Omental fat pad (tissue), 4 donors: ENCODE data around the gene AOC1. TPM values are rescaled to one million over a fixed set of nuclear protein-coding genes. Genes with fewer than 3 reads are reported as not detected.

Experiments used
- ATAC-seq: fragments of 150-250 bp; one replicate; pipeline ENCODE4 v1.9.1; 2016; ENCODE audit warnings: mild to moderate bottlenecking, moderate library complexity; ENCODE audit not compliant: low FRiP score
- DNase-seq: peaks from one replicate; pipeline ENCODE4 v3.0.0-alpha.2; 2019; ENCODE audit warnings: low spot score
- total RNA-seq, 4 donors: library from RNA; depleted of rRNA; stranded (reverse); fragments of >200 nt; gene quantifications; one replicate each; pipeline ENCODE4 v1.1.0, GENCODE V29; 2016
- TF ChIP-seq, protein P1 (sequence below), 3 donors: fragments of 450-650 bp; IDR thresholded peaks; one replicate each; pipeline ENCODE4 v1.5.1; 2016 to 2017; ENCODE audit warnings: antibody characterized with exemption in 3 of 3, mild to moderate bottlenecking in 3 of 3, moderate library complexity in 2 of 3

The AOC1 gene
- total RNA-seq, 4 donors from 2014 or later: not detected

DNA sequence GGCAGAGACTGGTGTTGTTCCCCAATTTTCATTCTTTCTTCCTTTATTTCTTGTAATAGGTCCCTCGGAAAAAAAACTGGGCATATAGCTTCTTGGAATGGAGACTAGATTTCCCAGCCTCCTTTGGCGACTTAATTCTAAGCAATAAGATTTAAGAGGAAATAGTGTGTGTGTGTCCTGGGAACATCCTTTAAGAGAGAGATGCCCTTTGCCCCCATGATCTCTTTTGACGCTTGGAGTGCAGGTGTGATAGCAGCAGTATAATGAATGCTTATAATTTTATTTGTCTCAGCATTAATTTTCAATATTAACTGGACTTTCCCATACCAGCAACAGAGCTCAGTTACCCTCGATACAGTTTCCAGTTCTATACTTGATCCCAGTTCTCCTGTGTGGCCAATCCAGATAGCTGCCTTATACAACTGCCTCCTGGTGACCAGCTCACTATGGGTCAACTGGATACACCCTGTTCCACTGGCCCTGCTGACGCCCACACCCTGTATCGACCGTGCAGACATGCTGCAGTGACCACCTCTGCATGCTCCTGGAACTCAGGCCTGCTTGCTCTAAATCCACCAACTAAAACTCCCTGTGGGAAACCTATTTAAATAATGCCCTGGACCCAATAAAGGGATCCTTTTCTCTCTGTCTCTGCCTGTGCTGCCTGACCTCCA, 37.9 kb upstream of the AOC1 start:
- TF ChIP-seq, protein P1, sequence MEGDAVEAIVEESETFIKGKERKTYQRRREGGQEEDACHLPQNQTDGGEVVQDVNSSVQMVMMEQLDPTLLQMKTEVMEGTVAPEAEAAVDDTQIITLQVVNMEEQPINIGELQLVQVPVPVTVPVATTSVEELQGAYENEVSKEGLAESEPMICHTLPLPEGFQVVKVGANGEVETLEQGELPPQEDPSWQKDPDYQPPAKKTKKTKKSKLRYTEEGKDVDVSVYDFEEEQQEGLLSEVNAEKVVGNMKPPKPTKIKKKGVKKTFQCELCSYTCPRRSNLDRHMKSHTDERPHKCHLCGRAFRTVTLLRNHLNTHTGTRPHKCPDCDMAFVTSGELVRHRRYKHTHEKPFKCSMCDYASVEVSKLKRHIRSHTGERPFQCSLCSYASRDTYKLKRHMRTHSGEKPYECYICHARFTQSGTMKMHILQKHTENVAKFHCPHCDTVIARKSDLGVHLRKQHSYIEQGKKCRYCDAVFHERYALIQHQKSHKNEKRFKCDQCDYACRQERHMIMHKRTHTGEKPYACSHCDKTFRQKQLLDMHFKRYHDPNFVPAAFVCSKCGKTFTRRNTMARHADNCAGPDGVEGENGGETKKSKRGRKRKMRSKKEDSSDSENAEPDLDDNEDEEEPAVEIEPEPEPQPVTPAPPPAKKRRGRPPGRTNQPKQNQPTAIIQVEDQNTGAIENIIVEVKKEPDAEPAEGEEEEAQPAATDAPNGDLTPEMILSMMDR (IDR thresholded peaks at IDR 0.05): no peak
- DNase-seq: no peak
- ATAC-seq: no peak

DNA sequence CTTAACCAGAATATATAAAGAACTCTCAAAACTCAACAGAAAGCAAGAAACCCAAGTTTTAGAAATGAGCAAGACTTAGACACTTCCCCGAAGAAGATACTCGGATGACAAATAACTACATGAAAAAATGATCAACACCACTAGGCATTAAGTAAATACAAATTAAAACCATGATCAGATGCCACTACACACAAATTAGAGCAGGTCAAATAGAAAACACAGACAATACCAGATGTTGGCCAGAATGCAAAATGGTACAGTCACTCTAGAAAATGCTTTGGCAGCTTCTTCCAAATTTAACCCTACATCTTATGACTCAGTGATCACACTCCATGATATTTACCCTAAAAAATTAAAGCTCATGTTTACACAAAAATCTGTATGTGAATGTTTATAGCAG, 33.3 kb upstream of the AOC1 start:
- TF ChIP-seq, protein P1 (IDR thresholded peaks at IDR 0.05): no peak
- ATAC-seq: no peak

DNA sequence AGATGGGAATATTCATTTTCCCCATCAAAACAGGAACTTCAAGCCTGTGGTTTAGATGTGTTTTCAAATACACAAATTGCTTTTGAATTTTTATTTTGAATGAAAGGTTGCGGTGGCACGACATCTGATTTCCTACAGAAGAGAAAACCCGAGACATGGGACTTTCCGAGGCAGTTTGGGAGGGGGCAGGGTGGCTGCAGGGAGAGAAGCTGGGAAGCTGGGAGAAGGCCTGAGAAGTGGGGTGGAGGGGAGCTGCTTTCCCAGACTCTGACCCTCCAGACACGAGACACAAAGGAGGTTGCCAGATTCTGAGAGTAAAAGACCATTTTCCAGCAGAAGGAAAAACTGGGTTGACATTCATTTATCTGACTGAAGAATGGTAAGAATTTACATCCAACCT, 32.2 kb upstream of the AOC1 start:
- DNase-seq (no peak), ATAC-seq (no peak)
- TF ChIP-seq, protein P1 (IDR thresholded peaks at IDR 0.05): no peak

More for the DNA sequence above, 33.3 kb upstream of the AOC1 start:
- no peak for DNase-seq

DNA sequence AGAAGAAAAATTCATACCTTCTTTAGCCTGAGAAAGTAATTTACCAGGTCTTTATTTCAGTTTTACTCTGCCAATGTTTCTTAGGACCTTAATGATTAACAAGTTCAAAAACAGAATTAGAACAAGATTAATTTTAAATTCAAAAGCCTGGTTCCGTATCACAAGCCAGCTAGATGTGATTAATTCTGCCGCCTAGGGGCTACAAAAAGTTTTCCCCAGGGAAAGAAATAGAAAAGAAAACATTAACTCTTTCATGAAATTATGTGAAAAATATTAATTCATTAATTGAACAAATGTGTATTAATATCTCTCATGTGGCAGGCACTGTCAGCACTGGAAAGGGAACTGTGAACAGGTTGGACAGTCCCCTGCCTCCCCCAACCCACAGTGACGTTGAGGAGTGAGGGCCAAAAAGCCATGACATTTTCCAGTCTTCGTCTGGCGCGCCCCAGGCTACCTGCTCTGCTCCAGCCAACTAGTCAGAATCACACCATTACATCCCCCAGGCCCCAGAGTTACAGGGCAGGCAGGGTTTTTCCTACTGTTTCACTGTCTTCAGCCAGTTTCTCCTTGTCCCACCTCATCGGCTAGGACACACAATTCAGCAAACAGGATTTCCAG, 31.6 kb upstream of the AOC1 start:
- ATAC-seq (no peak), DNase-seq (no peak)
- TF ChIP-seq, protein P1 (IDR thresholded peaks at IDR 0.05): no peak

DNA sequence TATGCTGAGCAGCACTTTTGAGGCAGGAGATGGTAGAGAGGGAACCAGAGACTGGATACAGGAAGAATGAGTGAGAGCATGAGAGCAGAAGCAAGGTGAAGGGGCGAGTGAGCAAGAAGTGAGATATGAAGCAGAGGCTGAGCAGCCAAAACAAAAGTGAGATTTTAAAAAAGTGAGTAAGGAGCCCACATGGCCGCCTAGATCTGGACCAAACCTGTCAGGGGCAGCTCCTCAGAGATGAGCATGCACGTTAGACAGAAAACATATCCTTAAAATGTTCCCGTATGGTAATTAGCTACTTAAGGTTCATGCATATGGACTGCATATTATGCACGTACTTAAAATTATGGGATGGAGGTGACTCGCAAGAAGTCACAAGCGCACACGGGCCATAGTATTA, 29.3 kb upstream of the AOC1 start:
- no peak for DNase-seq
- TF ChIP-seq, protein P1 (IDR thresholded peaks at IDR 0.05): no peak
- ATAC-seq: no peak

DNA sequence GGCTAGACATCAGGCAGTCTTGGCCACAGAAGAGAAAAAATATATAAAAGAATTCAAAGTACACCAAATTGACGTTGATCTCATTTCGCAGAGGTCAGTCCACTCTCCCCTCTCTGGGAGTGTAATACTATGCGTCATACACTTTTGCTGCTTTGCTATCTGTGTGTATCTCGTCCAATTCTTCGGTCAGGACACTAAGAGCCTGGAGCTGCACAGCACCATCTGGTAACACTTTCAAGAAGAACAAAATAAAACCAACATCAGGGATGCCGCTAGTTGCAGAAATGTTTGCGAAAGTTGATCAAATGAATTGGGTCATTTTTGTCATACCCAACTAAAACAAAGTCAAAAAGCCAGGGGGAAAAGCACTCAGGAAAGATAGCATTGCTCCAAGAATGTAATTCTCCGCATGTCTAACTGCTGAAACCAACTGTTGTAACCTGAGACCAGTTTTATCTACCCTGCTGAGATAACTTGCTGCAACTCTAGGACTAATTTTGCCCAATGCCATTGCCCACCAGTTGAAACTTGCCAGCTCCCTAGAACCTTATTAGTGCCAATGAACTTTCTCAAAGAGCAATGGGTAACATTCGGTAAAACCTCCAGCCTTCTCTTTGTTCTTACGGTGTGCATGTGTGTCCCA, 28.7 kb upstream of the AOC1 start:
- TF ChIP-seq, protein P1 (IDR thresholded peaks at IDR 0.05): no peak
- ATAC-seq: peak; percentile 78
- no peak for DNase-seq
